PFSK-1 (cell line): ENCODE data around the gene HSPG2.

ENCODE experiments used
- FOXP2 ChIP-seq: optimal IDR thresholded peaks from 2 replicates; pipeline ENCODE3; 2011; ENCODE audit warnings: borderline replicate concordance, control low read depth, inconsistent platforms; ENCODE audit not compliant: insufficient read depth; ENCODE audit errors: extremely low read length, extremely low read depth
- POLR2AphosphoS5 ChIP-seq: IDR thresholded peaks from 2 replicates; pipeline ENCODE4 v1.6.1; 2012; ENCODE audit warnings: low read depth, mild to moderate bottlenecking, control low read depth, low read length, moderate library complexity
- TAF1 ChIP-seq: IDR thresholded peaks from 2 replicates; pipeline ENCODE4 v1.6.1; 2012; ENCODE audit warnings: low read length, control low read depth, borderline replicate concordance; ENCODE audit not compliant: insufficient read depth
- TF ChIP-seq, protein P1 (sequence below), 2 experiments: IDR thresholded peaks; 2 replicates each; pipeline versions ENCODE4 v1.6.1 to v1.8.0; 2011 to 2012; ENCODE audit warnings: low read depth in 2 of 2, low read length in 2 of 2, control low read depth in 1 of 2, inconsistent platforms in 1 of 2, mild to moderate bottlenecking in 1 of 2, moderate library complexity in 1 of 2; ENCODE audit not compliant: insufficient read depth in 1 of 2

DNA sequence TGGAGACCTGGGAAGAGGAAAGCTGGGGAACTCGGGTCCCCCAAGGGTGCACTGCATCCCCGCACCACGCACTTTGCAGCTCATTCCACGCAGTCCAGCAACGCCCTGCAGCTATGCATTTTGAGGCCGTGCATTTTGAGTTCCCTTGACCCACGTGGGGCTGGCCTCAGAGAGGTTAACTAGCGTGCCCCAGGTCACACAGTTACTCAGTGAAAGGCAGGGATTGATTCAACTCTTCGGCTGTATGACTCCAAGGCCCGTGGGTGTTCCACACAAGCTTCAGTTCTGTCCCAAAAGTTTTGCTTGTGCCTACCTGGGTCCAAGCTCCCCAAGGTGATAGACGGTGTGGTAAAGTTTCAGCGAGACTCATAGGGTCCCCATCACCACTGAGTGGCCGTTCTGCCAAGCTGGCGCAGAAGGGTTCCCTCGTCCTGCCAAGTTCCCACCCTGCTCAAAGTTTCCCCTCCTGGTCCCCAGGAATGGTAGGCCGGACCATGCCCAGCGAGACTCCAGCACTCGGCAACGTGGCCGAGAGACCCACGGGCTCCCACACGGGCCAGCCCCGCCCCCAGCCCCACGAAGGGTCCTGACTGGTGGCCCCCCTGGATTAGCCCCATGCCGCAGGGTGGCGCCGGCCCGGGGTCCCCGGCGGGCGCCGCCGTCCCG is 611 bp downstream of the HSPG2 start:
- TF ChIP-seq FOXP2 (no peak), TAF1 (no peak), POLR2AphosphoS5 (no peak)
- TF ChIP-seq, protein P1, sequence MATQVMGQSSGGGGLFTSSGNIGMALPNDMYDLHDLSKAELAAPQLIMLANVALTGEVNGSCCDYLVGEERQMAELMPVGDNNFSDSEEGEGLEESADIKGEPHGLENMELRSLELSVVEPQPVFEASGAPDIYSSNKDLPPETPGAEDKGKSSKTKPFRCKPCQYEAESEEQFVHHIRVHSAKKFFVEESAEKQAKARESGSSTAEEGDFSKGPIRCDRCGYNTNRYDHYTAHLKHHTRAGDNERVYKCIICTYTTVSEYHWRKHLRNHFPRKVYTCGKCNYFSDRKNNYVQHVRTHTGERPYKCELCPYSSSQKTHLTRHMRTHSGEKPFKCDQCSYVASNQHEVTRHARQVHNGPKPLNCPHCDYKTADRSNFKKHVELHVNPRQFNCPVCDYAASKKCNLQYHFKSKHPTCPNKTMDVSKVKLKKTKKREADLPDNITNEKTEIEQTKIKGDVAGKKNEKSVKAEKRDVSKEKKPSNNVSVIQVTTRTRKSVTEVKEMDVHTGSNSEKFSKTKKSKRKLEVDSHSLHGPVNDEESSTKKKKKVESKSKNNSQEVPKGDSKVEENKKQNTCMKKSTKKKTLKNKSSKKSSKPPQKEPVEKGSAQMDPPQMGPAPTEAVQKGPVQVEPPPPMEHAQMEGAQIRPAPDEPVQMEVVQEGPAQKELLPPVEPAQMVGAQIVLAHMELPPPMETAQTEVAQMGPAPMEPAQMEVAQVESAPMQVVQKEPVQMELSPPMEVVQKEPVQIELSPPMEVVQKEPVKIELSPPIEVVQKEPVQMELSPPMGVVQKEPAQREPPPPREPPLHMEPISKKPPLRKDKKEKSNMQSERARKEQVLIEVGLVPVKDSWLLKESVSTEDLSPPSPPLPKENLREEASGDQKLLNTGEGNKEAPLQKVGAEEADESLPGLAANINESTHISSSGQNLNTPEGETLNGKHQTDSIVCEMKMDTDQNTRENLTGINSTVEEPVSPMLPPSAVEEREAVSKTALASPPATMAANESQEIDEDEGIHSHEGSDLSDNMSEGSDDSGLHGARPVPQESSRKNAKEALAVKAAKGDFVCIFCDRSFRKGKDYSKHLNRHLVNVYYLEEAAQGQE (IDR thresholded peaks at IDR 0.05; ENCODE audit: insufficient read depth in 1 of 2, low read depth in 2 of 2, low read length in 2 of 2), result no peak
